Vagina (tissue), 2 donors: ENCODE measurements around the gene CFAP20. TPM values are rescaled to one million over a fixed set of nuclear protein-coding genes. Genes with fewer than 3 reads are reported as not detected.
A peak's percentile ranks its signal among the peaks of the same experiment; 100 is the strongest.

ENCODE experiments used
- DNase-seq, 2 donors: peaks; one replicate each; pipeline ENCODE4 v3.0.0-alpha.2; 2017; ENCODE audit errors: extremely low spot score in 2 of 2
- H3K27ac ChIP-seq: fragments of 200-600 bp; sonication (generic); one replicate; pipeline ENCODE4 v1.5.1; 2019
- H3K27me3 ChIP-seq: fragments of 200-600 bp; sonication (generic); one replicate; pipeline ENCODE4 v1.5.1; 2019
- H3K36me3 ChIP-seq, 2 donors: fragments of 200-600 bp; sonication (generic); one replicate each; pipeline ENCODE4 v1.5.1; 2017 to 2019
- H3K4me1 ChIP-seq: fragments of 200-600 bp; sonication (generic); one replicate; pipeline ENCODE4 v1.5.1; 2019
- H3K4me3 ChIP-seq, 2 donors: fragments of 200-600 bp; sonication (generic); 1 replicate in 1 of 2; 2 replicates in 1 of 2; pipeline ENCODE4 v1.5.1; 2016 to 2019
- H3K9me3 ChIP-seq: fragments of 200-600 bp; sonication (generic); one replicate; pipeline ENCODE4 v1.5.1; 2019
- CTCF ChIP-seq, 3 experiments: fragments of 450-650 bp in 2 of 3; fragments of 200-600 bp in 1 of 3; sonication (generic) in 1 of 3; IDR thresholded peaks; one replicate each; pipeline ENCODE4 v1.5.1; 2017 to 2019; ENCODE audit warnings: antibody characterized with exemption in 3 of 3, mild to moderate bottlenecking in 2 of 3, moderate library complexity in 2 of 3
- POLR2A ChIP-seq, 2 donors: fragments of 450-650 bp; IDR thresholded peaks; one replicate each; pipeline ENCODE4 v1.6.1; 2017; ENCODE audit warnings: antibody characterized with exemption in 2 of 2, mild to moderate bottlenecking in 2 of 2, moderate library complexity in 2 of 2
- POLR2AphosphoS5 ChIP-seq, 2 donors: sonication (generic); formaldehyde crosslinking; IDR thresholded peaks; one replicate each; pipeline ENCODE4 v1.9.0; 2017; ENCODE audit warnings: antibody characterized with exemption in 2 of 2, mild to moderate bottlenecking in 2 of 2, low read depth in 1 of 2; ENCODE audit not compliant: insufficient read depth in 1 of 2
- intact Hi-C: fragments of 100-400 bp; cut with DNase I; formaldehyde crosslinking; loops from one replicate; pipeline ENCODE4 v1.15.1; 2023
- total RNA-seq: library from RNA; depleted of rRNA; stranded (reverse); fragments of >200 nt; gene quantifications from one replicate; pipeline ENCODE4 v1.2.3, GENCODE V29; 2016

The CFAP20 gene
- total RNA-seq, result 72.7 TPM

- Histone ChIP-seq H3K36me3 (no peaks in the 10 kb centered on the region), H3K27ac (peak within 1 kb of the TSS; percentile 74), H3K4me1 (peaks cover 42% of the 10 kb centered on the region), H3K4me3 (peak within 1 kb of the TSS; percentile 68 to 96), H3K9me3 (no peaks in the 10 kb centered on the region), H3K27me3 (no peaks in the 10 kb centered on the region)
- peak; percentile 99 for DNase-seq
- TF ChIP-seq CTCF (IDR thresholded peaks at IDR 0.05) (no peak), POLR2AphosphoS5 (IDR thresholded peaks at IDR 0.05; ENCODE audit: insufficient read depth in 1 of 2, low read depth in 1 of 2) (peak; percentile 99), POLR2A (IDR thresholded peaks at IDR 0.05) (peak; percentile 75 to 83)
- intact Hi-C loops, result loop anchor here (10.0 kb wide), 1 partner anchor 395 kb away; the partner anchor contains the start of gene KATNB1
These were observed at the start of gene CFAP20 for GRCh38 chr16:58129097-58129936. Gene CFAP20, minus strand, starts transcription at chr16:58129381. Its CDS starts 266 bp downstream, at chr16:58129115.

- TF ChIP-seq POLR2A (IDR thresholded peaks at IDR 0.05) (no peak), CTCF (IDR thresholded peaks at IDR 0.05) (no peak), POLR2AphosphoS5 (IDR thresholded peaks at IDR 0.05; ENCODE audit: insufficient read depth in 1 of 2, low read depth in 1 of 2) (no peak)
- intact Hi-C loops, result no loop called here
- Histone ChIP-seq H3K9me3 (no peaks in the 10 kb centered on the region), H3K4me3 (no peak overlapping the region), H3K27me3 (no peaks in the 10 kb centered on the region), H3K36me3 (peaks cover 0 to 20% of the 10 kb centered on the region in 2 donors), H3K27ac (no peak overlapping the region), H3K4me1 (no peaks in the 10 kb centered on the region)
- DNase-seq, result no peak
These were observed 48.2 kb upstream of the CFAP20 start for GRCh38 chr16:58177353-58177710.

GRCh38 chr16:58176608-58177352, 47.6 kb upstream of the CFAP20 start:
- intact Hi-C loops, result no loop called here
- Histone ChIP-seq H3K36me3 (peaks cover 0 to 19% of the 10 kb centered on the region in 2 donors), H3K27me3 (no peaks in the 10 kb centered on the region), H3K27ac (no peak overlapping the region), H3K4me1 (no peaks in the 10 kb centered on the region), H3K9me3 (no peaks in the 10 kb centered on the region), H3K4me3 (no peak overlapping the region)
- TF ChIP-seq CTCF (IDR thresholded peaks at IDR 0.05), result no peak
- no peak for TF ChIP-seq POLR2AphosphoS5 (IDR thresholded peaks at IDR 0.05; ENCODE audit: insufficient read depth in 1 of 2, low read depth in 1 of 2)
- no peak for TF ChIP-seq POLR2A (IDR thresholded peaks at IDR 0.05)
- no peak for DNase-seq

GRCh38 chr16:58170223-58170622, 41.0 kb upstream of the CFAP20 start:
- H3K4me3 ChIP-seq, result no peak overlapping the region
- H3K9me3 ChIP-seq, result no peaks in the 10 kb centered on the region
- no peaks in the 10 kb centered on the region for H3K27me3 ChIP-seq
- H3K4me1 ChIP-seq, result no peaks in the 10 kb centered on the region
- H3K36me3 ChIP-seq, result peaks cover 0 to 62% of the 10 kb centered on the region in 2 donors
- no peak for TF ChIP-seq POLR2A (IDR thresholded peaks at IDR 0.05)
- TF ChIP-seq CTCF (IDR thresholded peaks at IDR 0.05), result no peak
- TF ChIP-seq POLR2AphosphoS5 (IDR thresholded peaks at IDR 0.05; ENCODE audit: insufficient read depth in 1 of 2, low read depth in 1 of 2), result no peak
- no peak overlapping the region for H3K27ac ChIP-seq
- intact Hi-C loops, result no loop called here
- DNase-seq, result no peak
